Upper lobe of right lung (tissue), 1 donor: ENCODE measurements around the gene EPRS1. TPM values are rescaled to one million over a fixed set of nuclear protein-coding genes. Genes with fewer than 3 reads are reported as not detected.

Experiments
- ATAC-seq: fragments of 200-7000 bp; cut with Tn5 transposase; one replicate; pipeline ENCODE4 v1.9.1; 2020; ENCODE audit warnings: mild to moderate bottlenecking, moderate library complexity
- DNase-seq: peaks from one replicate; pipeline ENCODE4 v3.0.0-alpha.2; 2020
- H3K27ac ChIP-seq: fragments of 200-600 bp; one replicate; pipeline ENCODE4 v1.8.0; 2022
- H3K27me3 ChIP-seq: fragments of 200-600 bp; one replicate; pipeline ENCODE4 v1.8.0; 2022; ENCODE audit warnings: mild to moderate bottlenecking
- H3K36me3 ChIP-seq: fragments of 200-600 bp; one replicate; pipeline ENCODE4 v1.8.0; 2022
- H3K4me1 ChIP-seq: fragments of 200-600 bp; one replicate; pipeline ENCODE4 v1.8.0; 2022
- H3K4me3 ChIP-seq: fragments of 200-600 bp; one replicate; pipeline ENCODE4 v1.8.0; 2022; ENCODE audit warnings: mild to moderate bottlenecking
- H3K9me3 ChIP-seq: fragments of 200-600 bp; one replicate; pipeline ENCODE4 v1.8.0; 2022
- CTCF ChIP-seq: fragments of 200-600 bp; IDR thresholded peaks from one replicate; pipeline ENCODE4 v1.8.0; 2022; ENCODE audit warnings: antibody characterized with exemption
- intact Hi-C: fragments of 100-400 bp; cut with DNase I; formaldehyde crosslinking; loops from one replicate; pipeline ENCODE4 v1.11.0; 2022
- total RNA-seq: library from RNA; stranded (reverse); fragmentation: NEBNext Ultra II Directional; extraction: Animal tissue kit (Norgen Biotek cat#: 25700); gene quantifications from one replicate; pipeline ENCODE4 v1.2.1, GENCODE V29; 2021
- donor health status: DM: no; HTN: yes; CAD: no; lungs with severe emphysema.

EPRS1 gene
- total RNA-seq, 1 donor from 2014 or later = 79.7 TPM

- Histone ChIP-seq H3K27me3 (no peaks in the 10 kb centered on the region), H3K4me1 (no peaks in the 10 kb centered on the region), H3K9me3 (no peaks in the 10 kb centered on the region), H3K4me3 (no peak overlapping the region), H3K36me3 (peaks cover 69% of the 10 kb centered on the region), H3K27ac (no peak overlapping the region)
- no peak for DNase-seq
- no peak for ATAC-seq
- intact Hi-C loops = no loop called here
- TF ChIP-seq CTCF = no peak
Measured at GRCh38 chr1:220011620-220012019, 34.7 kb downstream of the EPRS1 start.

- Histone ChIP-seq H3K4me1 (no peaks in the 10 kb centered on the region), H3K27ac (no peak overlapping the region), H3K27me3 (no peaks in the 10 kb centered on the region), H3K4me3 (no peak overlapping the region), H3K9me3 (no peaks in the 10 kb centered on the region), H3K36me3 (peaks cover 90% of the 10 kb centered on the region)
- TF ChIP-seq CTCF = no peak
- DNase-seq (no peak), ATAC-seq (no peak)
- intact Hi-C loops = no loop called here
Measured at GRCh38 chr1:220007438-220007837, 38.9 kb downstream of the EPRS1 start.

GRCh38 chr1:220005489-220005888, 40.8 kb downstream of the EPRS1 start:
- Histone ChIP-seq H3K4me1 (no peaks in the 10 kb centered on the region), H3K36me3 (peaks cover 93% of the 10 kb centered on the region), H3K27ac (no peak overlapping the region), H3K27me3 (no peaks in the 10 kb centered on the region), H3K4me3 (no peak overlapping the region), H3K9me3 (no peaks in the 10 kb centered on the region)
- TF ChIP-seq CTCF = no peak
- DNase-seq = no peak
- no peak for ATAC-seq
- intact Hi-C loops = no loop called here

GRCh38 chr1:220003610-220004299, 42.5 kb downstream of the EPRS1 start:
- intact Hi-C loops = no loop called here
- no peaks in the 10 kb centered on the region for H3K4me1 ChIP-seq
- no peak overlapping the region for H3K4me3 ChIP-seq
- no peaks in the 10 kb centered on the region for H3K27me3 ChIP-seq
- H3K9me3 ChIP-seq = no peaks in the 10 kb centered on the region
- no peak for TF ChIP-seq CTCF
- no peak for ATAC-seq
- no peak for DNase-seq
- peaks cover 90% of the 10 kb centered on the region for H3K36me3 ChIP-seq
- no peak overlapping the region for H3K27ac ChIP-seq

GRCh38 chr1:220003015-220003414, 43.3 kb downstream of the EPRS1 start:
- Histone ChIP-seq H3K9me3 (no peaks in the 10 kb centered on the region), H3K4me1 (no peaks in the 10 kb centered on the region), H3K36me3 (peaks cover 90% of the 10 kb centered on the region), H3K27ac (no peak overlapping the region), H3K27me3 (no peaks in the 10 kb centered on the region), H3K4me3 (no peak overlapping the region)
- TF ChIP-seq CTCF = no peak
- intact Hi-C loops = no loop called here
- ATAC-seq (no peak), DNase-seq (no peak)

- Histone ChIP-seq H3K9me3 (no peaks in the 10 kb centered on the region), H3K27ac (no peak overlapping the region), H3K4me1 (no peaks in the 10 kb centered on the region), H3K36me3 (peaks cover 96% of the 10 kb centered on the region), H3K27me3 (no peaks in the 10 kb centered on the region), H3K4me3 (no peak overlapping the region)
- ATAC-seq (no peak), DNase-seq (no peak)
- TF ChIP-seq CTCF = no peak
- intact Hi-C loops = no loop called here
Measured at GRCh38 chr1:220001095-220001501, 45.2 kb downstream of the EPRS1 start.
